Measurements from ENCODE around the gene MATCAP1.

MATCAP1 gene

GRCh38 chr16:67183627-67184452 lies at the start of gene MATCAP1:
MATCAP1 (minus strand) TSS chr16:67183963; CDS start chr16:67180610, 3,353 bp downstream.
- DNase-seq (ENCODE audit: low spot score) = peak; percentile 99

GRCh38 chr16:67230809-67231660 lies 47.3 kb upstream of the MATCAP1 start:
- DNase-seq (ENCODE audit: low spot score) = no peak

GRCh38 chr16:67229906-67230808 lies 46.4 kb upstream of the MATCAP1 start:
- no peak for DNase-seq (ENCODE audit: low spot score)

DNA sequence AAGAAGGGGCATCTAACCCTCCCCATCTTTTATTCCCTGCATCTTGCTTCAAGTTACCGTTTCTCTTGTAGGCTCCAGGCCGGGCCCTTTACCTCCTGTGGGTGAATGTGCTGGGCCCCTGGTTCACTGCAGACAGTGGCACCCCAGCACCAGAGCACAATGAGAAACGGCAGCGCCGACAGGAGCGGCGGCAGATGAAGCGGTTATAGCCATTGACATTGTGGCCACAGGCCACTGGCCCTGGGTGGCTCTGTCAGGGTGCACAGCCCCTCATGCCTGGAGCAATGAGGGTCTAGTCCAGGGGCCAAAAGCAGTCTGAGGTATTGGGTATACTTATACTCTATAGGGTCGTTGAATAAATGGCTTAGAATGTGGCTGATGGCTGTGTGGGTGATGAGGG lies 45.1 kb upstream of the MATCAP1 start:
- no peak for DNase-seq (ENCODE audit: low spot score)

DNA sequence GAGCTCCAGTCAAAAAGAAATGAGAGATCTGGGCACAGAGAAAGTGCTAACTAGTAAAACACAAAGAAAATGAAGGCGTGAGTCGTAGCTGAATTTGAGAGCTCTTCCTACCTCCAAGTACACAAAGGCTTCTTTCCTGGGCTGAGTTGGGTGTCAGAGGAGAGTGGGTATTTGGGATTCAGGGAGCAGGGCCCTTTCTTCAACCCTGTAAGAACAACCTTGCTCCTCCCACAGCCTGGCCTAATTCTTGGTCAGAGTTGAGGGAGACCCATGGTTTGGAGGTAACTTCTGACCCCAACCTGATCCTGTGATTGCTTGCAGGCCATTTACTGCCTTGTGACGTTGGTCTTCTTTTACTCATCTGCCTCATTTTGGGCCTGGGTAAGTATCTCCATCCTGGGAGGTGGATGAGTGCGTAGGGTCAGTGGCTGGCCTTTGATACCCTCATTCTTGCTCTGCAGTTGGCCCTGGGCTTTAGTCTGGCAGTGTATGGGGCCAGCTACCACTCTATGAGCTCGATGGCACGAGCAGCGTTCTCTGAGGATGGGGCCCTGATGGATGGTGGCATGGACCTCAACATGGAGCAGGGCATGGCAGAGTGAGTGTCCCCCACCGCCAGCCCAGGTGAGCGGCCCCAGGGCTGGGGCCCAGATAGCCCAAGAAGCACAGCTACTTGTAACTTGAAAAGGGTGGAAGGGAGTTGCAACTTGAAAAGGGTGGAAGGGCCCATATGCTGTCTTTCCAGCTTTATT lies 44.4 kb upstream of the MATCAP1 start:
- no peak for DNase-seq (ENCODE audit: low spot score)

GRCh38 chr16:67227567-67227921 lies 43.8 kb upstream of the MATCAP1 start:
- no peak for DNase-seq (ENCODE audit: low spot score)

DNA sequence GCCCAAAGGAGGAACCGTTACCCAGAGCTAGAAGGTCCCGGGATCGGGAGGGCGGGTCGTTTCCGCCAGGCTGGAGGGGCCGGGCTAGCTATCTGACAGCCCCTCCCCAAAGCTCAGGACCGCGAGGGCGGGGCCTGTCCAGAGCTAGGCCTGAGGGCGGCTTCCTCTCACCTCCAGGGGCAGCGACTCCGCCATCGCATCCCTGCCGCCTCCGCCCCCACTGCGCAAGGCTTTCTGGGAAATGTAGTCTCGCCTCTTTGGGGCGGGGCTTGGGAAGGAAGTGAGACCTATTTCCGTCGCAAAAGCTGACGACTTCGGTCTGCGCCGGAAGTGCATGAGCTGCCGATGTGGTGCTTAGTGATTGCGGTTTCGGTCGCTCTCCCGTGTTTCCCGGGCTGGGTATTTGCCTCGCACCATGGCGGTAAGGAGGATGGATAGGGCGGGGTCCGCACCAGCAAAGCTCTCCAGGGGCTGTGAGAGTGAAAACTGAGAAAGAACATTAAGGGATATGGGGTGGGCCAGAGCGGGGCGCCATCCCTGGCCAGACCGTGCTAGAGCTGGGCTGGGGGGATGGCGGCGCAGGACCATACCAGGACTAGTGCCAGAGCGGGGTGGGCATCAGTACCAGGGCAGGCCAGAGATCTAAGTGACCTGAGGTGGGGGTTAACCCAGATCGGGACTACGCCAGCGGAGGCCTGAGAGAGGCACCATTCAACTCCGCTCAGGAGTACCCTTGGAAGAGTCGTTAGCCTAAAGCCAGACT lies 43.2 kb upstream of the MATCAP1 start, which contains the start of gene TMEM208:
Gene TMEM208 (plus strand): TSS at position 327 of the 763 bp plus-strand sequence. CDS start 89 bp downstream, at position 416.
- DNase-seq (ENCODE audit: low spot score) = peak; percentile 97

DNA sequence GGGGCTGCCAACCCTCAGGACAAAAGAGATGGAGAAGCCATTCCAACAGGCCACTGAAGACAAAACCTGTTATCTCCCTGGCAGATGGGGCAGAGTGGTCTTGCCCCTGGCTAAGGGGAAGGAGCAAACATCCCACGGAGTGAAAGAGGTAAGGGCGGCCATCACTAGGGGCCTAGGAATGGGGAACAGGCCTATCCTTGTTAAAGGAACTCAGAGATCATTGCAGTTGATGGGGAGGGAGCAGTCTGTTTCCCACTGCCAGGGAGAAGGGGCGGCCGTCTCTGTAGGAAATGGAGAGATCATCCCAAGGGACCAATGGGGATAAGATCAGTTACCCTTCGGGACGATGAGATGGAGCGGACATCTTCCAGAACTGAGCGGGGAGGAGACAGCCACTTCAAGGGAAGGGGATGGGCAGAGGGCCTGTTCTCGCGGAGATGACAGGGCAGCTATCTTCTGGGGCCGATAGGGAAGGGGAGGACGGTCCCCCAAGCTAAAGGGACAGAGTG lies 42.6 kb upstream of the MATCAP1 start:
- DNase-seq (ENCODE audit: low spot score) = no peak

GRCh38 chr16:67223992-67224391 lies 40.2 kb upstream of the MATCAP1 start:
- DNase-seq (ENCODE audit: low spot score) = no peak

DNA sequence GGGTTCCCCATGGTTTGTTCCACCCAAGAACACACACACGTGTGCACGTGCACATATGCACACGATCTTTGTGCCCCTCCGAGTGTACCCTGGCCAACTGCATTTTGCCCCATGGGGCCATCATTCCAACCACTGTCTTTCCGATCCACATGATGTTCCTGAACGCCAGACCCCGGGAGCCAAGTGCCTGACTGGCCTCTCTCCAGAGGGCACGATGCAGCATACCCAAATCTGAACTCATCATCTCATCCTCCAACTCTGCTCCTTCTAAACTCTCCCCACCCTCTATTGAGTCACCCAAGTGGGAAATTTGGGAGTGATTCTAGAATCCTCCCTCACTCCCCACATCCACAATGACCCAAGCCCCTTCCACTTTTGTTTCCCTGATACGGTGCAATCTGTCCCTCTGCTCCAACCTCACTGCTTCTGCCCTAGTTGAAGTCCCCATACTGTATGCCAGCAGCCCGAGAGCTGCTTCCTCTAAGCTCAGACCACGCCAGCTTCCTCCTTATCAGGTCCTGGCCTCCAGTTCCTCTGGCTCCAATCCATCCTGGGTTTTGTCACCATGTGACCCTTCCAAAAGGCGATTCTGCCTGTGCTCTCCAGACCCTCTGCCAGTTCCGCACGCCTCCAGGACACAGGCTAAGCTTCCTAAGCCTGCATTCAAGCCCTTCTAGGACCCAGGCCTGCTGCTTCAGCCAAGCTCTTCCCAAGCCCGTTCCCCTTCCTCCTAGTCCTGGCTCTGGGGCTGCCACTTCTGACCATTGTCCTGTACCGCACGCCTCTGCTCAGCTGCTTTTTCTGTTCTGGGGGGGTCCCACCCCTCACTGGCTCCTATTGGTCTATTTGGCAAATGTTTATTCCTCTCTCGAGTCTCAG lies 33.1 kb upstream of the MATCAP1 start:
- DNase-seq (ENCODE audit: low spot score) = peak; percentile 59

DNA sequence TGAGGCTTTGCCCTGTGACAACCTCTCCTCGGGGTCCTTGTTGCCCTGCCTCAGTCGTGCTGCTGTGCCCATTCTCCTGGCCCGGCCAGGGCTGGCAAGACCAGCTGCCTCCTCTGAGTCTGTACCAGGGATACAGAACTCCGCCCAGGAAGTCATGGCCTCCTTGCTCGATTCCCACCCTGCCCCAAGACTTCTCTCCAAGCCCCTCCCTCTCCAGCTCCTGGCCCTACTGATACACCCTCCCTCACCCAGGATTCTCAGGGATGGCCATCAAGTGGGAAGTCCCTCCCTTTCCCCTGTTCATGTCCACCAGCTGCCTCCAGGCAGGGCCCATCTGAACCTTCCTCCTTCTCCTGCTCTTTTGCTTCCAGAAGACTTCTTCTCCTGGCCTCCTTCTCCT lies 31.9 kb upstream of the MATCAP1 start:
- no peak for DNase-seq (ENCODE audit: low spot score)

DNA sequence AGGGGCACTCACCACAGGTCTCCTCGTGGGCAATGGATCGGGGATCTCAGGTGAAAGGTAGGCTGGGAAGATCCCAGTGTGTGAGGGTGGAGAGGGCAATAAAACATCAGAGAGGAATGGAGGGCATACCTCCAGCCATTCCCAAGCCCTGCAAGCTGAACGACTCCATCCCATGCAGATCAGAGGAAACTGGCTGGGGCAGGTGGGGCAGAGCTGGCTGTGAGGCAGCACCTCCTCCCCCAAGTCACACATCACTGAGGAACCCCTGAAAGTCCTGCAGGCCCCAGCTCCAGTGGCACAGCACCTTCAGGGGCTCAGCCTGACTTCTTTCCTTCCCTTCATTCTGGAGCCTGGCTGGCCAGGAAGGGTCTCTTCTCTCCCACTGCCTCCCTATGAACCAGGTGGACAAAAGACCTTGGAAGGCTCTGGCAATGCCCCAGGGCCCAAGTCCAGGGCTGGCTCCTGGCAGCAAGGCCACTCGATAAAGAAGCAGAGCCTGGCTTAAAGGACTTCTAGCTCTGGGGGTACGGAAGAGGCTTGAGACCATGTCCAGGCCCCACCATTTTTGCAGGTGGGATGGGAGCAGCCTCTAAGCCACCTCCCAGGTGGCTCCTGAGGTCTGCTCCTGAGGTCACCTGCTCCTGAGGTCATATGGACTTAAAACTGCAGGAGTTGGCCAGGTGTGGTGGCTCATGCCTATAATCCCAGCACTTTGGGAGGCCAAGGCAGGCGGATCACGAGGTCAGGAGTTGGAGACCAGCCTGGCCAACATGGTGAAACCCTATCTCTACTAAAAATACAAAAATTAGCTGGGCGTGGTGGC lies 29.6 kb upstream of the MATCAP1 start:
- DNase-seq (ENCODE audit: low spot score) = no peak

GRCh38 chr16:67212766-67213165 lies 29.0 kb upstream of the MATCAP1 start:
- no peak for DNase-seq (ENCODE audit: low spot score)

GRCh38 chr16:67211674-67212073 lies 27.9 kb upstream of the MATCAP1 start:
- DNase-seq (ENCODE audit: low spot score) = no peak

GRCh38 chr16:67210069-67210937 lies 26.5 kb upstream of the MATCAP1 start:
- DNase-seq (ENCODE audit: low spot score) = no peak

DNA sequence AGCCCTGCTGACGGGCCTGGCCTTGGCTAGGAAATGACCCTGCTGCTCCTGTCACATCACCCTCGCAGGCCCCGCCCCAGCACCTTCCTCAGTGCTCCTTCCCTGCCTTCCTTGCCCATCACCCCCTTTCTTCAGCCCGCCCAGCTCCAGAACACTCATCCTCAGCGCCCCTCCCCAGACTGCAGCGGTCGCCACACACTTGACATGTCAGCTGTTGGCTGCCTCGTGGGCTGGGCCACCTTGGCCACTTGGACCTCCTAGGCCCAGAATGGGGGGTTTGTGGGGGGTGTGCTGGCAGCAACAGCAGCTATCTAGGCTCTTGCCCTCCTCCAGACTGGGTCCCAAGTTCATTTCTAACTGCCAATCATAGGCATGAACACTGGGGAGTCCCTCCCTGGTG lies 25.8 kb upstream of the MATCAP1 start:
- no peak for DNase-seq (ENCODE audit: low spot score)

DNA sequence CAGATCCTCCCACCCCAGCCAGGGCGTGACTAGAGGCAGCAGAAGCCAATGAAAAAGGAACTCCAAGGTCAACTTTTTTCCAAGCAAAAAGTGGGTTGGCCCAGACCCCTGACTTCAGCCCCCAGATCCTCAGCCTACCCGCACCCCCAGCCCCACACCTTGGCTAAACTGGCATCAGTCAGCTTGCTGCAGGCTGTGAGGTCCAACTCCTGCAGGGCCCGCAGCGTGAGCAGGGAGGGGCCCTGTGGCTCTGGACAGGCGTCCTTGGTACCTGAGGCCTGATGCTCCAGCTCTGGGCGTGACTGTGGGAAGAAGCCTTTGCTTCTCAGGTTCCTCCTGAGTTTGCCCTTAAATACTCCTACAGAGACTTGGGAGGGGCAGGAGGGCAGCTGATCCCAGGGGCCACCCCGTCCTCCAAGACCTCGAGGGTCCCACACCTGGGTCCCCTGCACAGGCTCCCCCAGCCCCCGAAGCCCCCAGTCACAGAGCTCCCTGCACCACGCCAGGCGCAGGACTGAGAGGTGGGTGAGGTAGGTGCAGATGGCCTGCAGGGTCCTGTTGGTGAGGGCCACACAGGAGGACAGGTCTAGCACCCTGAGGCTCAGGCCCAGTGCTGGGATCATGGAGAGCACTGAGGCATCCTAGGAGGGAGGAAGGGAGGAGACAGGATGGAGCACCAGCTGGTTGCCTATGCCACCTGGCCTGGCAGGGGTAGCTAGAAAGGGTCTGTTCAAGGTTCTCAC lies 24.6 kb upstream of the MATCAP1 start:
- no peak for DNase-seq (ENCODE audit: low spot score)

All from pons (tissue), 1 donor.